IMR-90 (cell line): ENCODE data around the gene MXRA8. TPM values are rescaled to one million over a fixed set of nuclear protein-coding genes. Genes with fewer than 3 reads are reported as not detected.

Experiments
- ATAC-seq: fragments of 200-7000 bp; cut with Tn5 transposase; 2 replicates; pipeline ENCODE4 v1.9.1; 2020; ENCODE audit warnings: low read depth, mild to moderate bottlenecking, moderate library complexity
- BruUV-seq: library from RNA; stranded (reverse); fragments of 400-500 nt; replicated peaks from 2 replicates; lab custom pipeline; 2021; lab: Mats Ljungman, UMichigan
- CTCF ChIA-PET: fragments of 300-600 bp; formaldehyde crosslinking; extraction: SDS; loops from one replicate; lab custom pipeline; 2021; ENCODE audit warnings: antibody characterized with exemption; lab: Yijun Ruan, JAX
- POLR2A ChIA-PET: fragments of 300-600 bp; sonication (Branson Sonifier 250); formaldehyde crosslinking; loops from one replicate; lab custom pipeline; 2022; ENCODE audit warnings: antibody characterized with exemption; ENCODE audit not compliant: unreplicated experiment; lab: Charles Lee
- DNase-seq: peaks from one replicate; pipeline ENCODE4 v3.0.0; 2013
- H2AFZ ChIP-seq: replicated peaks from 2 replicates; pipeline ENCODE3; 2013; ENCODE audit warnings: low read length, mild to moderate bottlenecking; ENCODE audit not compliant: poor library complexity
- H2AK5ac ChIP-seq: 2 replicates; pipeline ENCODE4 v1.6.1; 2013; ENCODE audit warnings: low read depth, low read length, inconsistent platforms
- H2AK9ac ChIP-seq: replicated peaks from 2 replicates; pipeline ENCODE3; 2013; ENCODE audit warnings: mild to moderate bottlenecking, low read depth, low read length, moderate library complexity; ENCODE audit not compliant: poor library complexity
- H2BK120ac ChIP-seq: 2 replicates; pipeline ENCODE4 v1.6.1; 2013; ENCODE audit warnings: low read depth, low read length, inconsistent platforms
- H2BK15ac ChIP-seq: 3 replicates; pipeline ENCODE4 v1.6.1; 2013; ENCODE audit warnings: low read depth, low read length, inconsistent platforms
- H2BK20ac ChIP-seq: 2 replicates; pipeline ENCODE4 v1.6.1; 2013; ENCODE audit warnings: low read depth, mild to moderate bottlenecking, inconsistent platforms, low read length, moderate library complexity
- H2BK5ac ChIP-seq: 2 replicates; pipeline ENCODE4 v1.6.1; 2013; ENCODE audit warnings: mild to moderate bottlenecking, low read depth, low read length, inconsistent platforms; ENCODE audit not compliant: poor library complexity, severe bottlenecking
- H3K14ac ChIP-seq: replicated peaks from 2 replicates; pipeline ENCODE4 v1.6.1; 2013; ENCODE audit warnings: low read depth, low read length, inconsistent platforms
- H3K18ac ChIP-seq: 2 replicates; pipeline ENCODE4 v1.6.1; 2013; ENCODE audit warnings: low read depth, low read length, control low read depth
- H3K23ac ChIP-seq: 2 replicates; pipeline ENCODE4 v1.6.1; 2013; ENCODE audit warnings: low read depth, low read length, inconsistent platforms
- H3K27ac ChIP-seq: 2 replicates; pipeline ENCODE4 v1.5.1; 2013; ENCODE audit warnings: mild to moderate bottlenecking, control low read depth, low read length; ENCODE audit not compliant: insufficient read depth
- H3K27me3 ChIP-seq: 2 replicates; pipeline ENCODE4 v1.6.1; 2013; ENCODE audit warnings: low read length; ENCODE audit not compliant: control insufficient read depth, insufficient read depth
- H3K36me3 ChIP-seq: 2 replicates; pipeline ENCODE4 v1.6.1; 2013; ENCODE audit warnings: low read length, mixed read lengths; ENCODE audit not compliant: control insufficient read depth, insufficient read depth
- H3K4ac ChIP-seq: 2 replicates; pipeline ENCODE4 v1.6.1; 2013; ENCODE audit warnings: low read depth, low read length, inconsistent platforms
- H3K4me1 ChIP-seq: 2 replicates; pipeline ENCODE4 v1.6.1; 2013; ENCODE audit warnings: low read length, mixed read lengths; ENCODE audit not compliant: control insufficient read depth, insufficient read depth
- H3K4me2 ChIP-seq: 2 replicates; pipeline ENCODE4 v1.6.1; 2013; ENCODE audit warnings: low read depth, mild to moderate bottlenecking, control low read depth, low read length, moderate library complexity
- H3K4me3 ChIP-seq: 2 replicates; pipeline ENCODE4 v1.5.1; 2013; ENCODE audit warnings: low read depth, mild to moderate bottlenecking, control low read depth, low read length, moderate library complexity; ENCODE audit not compliant: insufficient read depth
- H3K56ac ChIP-seq: 2 replicates; pipeline ENCODE4 v1.6.1; 2013; ENCODE audit warnings: low read length, inconsistent platforms; ENCODE audit not compliant: insufficient read depth; ENCODE audit errors: extremely low read depth
- H3K79me1 ChIP-seq, 2 experiments: 2 replicates each; pipeline ENCODE4 v1.6.1; 2013; ENCODE audit warnings: low read length in 2 of 2, inconsistent platforms in 1 of 2, low read depth in 1 of 2
- H3K9ac ChIP-seq: 2 replicates; pipeline ENCODE4 v1.6.1; 2013; ENCODE audit warnings: low read depth, low read length, control low read depth
- H3K9me1 ChIP-seq: 2 replicates; pipeline ENCODE4 v1.6.1; 2013; ENCODE audit warnings: low read length, inconsistent platforms; ENCODE audit not compliant: insufficient read depth
- H3K9me3 ChIP-seq: 2 replicates; pipeline ENCODE4 v1.6.1; 2013; ENCODE audit warnings: low read length; ENCODE audit not compliant: control insufficient read depth, insufficient read depth
- H4K20me1 ChIP-seq: 2 replicates; pipeline ENCODE4 v1.6.1; 2013; ENCODE audit warnings: low read length, inconsistent platforms; ENCODE audit not compliant: insufficient read depth
- H4K5ac ChIP-seq: 2 replicates; pipeline ENCODE4 v1.6.1; 2013; ENCODE audit warnings: mild to moderate bottlenecking, low read depth, low read length, control low read depth
- H4K8ac ChIP-seq, 2 experiments: 2 replicates each; pipeline ENCODE4 v1.6.1; 2013; ENCODE audit warnings: low read depth in 2 of 2, low read length in 2 of 2, control low read depth in 1 of 2, inconsistent platforms in 1 of 2
- H4K91ac ChIP-seq: 2 replicates; pipeline ENCODE4 v1.6.1; 2013; ENCODE audit warnings: low read depth, low read length, inconsistent platforms; ENCODE audit not compliant: insufficient read depth
- FOS ChIP-seq: fragments of 150-350 bp; IDR thresholded peaks from 2 replicates; pipeline ENCODE4 v1.6.1; 2016; ENCODE audit warnings: low read depth, low read length
- WGBS, 2 experiments: methylation state at CpG; one replicate each; pipeline versions ENCODE4 v1.1.5 to v1.1.7; 2013; ENCODE audit warnings: missing lambda C conversion rate in 2 of 2; ENCODE audit not compliant: insufficient read length in 1 of 2; ENCODE audit errors: extremely low coverage in 2 of 2; 5-methylcytosine and 5-hydroxymethylcytosine counted together
- dilution Hi-C: fragments of 300-500 bp; cut with HindIII; formaldehyde crosslinking; loops from one replicate; pipeline ENCODE4 v1.14.3; 2018; ENCODE audit warnings: low sequenced_read_pairs; ENCODE audit not compliant: unreplicated experiment
- in situ Hi-C: fragments of 300-500 bp; cut with MboI; formaldehyde crosslinking; loops from 3 replicates; pipeline ENCODE4 v1.14.3; 2019; ENCODE audit warnings: low sequenced_read_pairs, inconsistent platforms, mixed read lengths
- intact Hi-C: fragments of 100-400 bp; cut with micrococcal nuclease; formaldehyde crosslinking; loops from 2 replicates; pipeline ENCODE4 v1.10.0; 2022
- polyA plus RNA-seq, 3 experiments: library from polyadenylated mRNA; depleted of rRNA; stranded (reverse); fragments of >200 nt; gene quantifications; 2 replicates each; pipeline ENCODE4 v1.2.3, GENCODE V29; 2012; ENCODE audit warnings: low replicate concordance in 1 of 3
- total RNA-seq: library from RNA; depleted of rRNA; stranded (reverse); fragments of >200 nt; gene quantifications from 2 replicates; pipeline ENCODE4 v1.2.3, GENCODE V29; 2012

The MXRA8 gene
- total and polyA plus RNA-seq, 2 of the 4 experiments (the other 2 are of a cell fraction), result 92.5 to 469 TPM

DNA sequence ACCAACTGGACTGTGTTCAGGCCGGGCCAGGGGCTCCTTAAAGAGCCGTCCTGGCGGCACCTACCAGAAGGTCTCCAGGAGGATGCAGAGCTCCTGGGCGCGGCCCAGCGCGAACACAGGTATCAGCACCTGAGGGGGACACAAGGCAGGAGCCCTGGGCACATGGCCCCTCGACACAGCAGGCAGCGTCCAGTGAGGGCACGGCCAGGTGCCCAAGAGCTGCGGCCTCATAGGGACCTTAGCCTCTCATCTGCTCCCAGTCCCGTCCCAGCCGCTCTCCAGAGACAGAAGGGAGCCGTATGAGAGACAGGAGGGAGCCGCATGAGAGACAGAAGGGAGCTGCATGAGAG lies 44.1 kb downstream of the MXRA8 start:
- Histone ChIP-seq H3K9me3 (no peaks in the 10 kb centered on the region), H3K18ac (no peak overlapping the region), H3K27me3 (no peaks in the 10 kb centered on the region), H3K4me1 (peaks cover 14% of the 10 kb centered on the region), H3K79me1 (peaks cover 16 to 58% of the 10 kb centered on the region in 2 experiments), H3K4ac (no peak overlapping the region), H2AK9ac (no peak overlapping the region), H3K4me2 (no peak overlapping the region), H3K56ac (no peak overlapping the region), H4K91ac (no peak overlapping the region), H2BK120ac (no peak overlapping the region), H4K8ac (no peak overlapping the region), H4K20me1 (peaks cover 55% of the 10 kb centered on the region), H2BK5ac (no peak overlapping the region), H3K4me3 (no peak overlapping the region), H2BK20ac (no peak overlapping the region), H3K14ac (no peak overlapping the region), H2AFZ (no peak overlapping the region), H3K27ac (no peak overlapping the region), H3K23ac (no peak overlapping the region), H3K36me3 (peaks cover 67% of the 10 kb centered on the region), H2BK15ac (no peak overlapping the region), H4K5ac (no peak overlapping the region), H3K9me1 (peaks cover 4% of the 10 kb centered on the region), H3K9ac (no peak overlapping the region), H2AK5ac (no peak overlapping the region)
- no TSS peak for BruUV-seq
- in situ Hi-C loops, result no loop called here
- ChIA-PET POLR2A (no interaction called here), CTCF (no interaction called here)
- DNase-seq (no peak), ATAC-seq (no peak)
- TF ChIP-seq FOS, result no peak
- intact Hi-C loops, result no loop called here
- dilution Hi-C loops, result no loop called here
- 99% methylated on average over 10 of the region's 15 CpGs; no CpG with 5 or more reads in 1 of the 2 experiments for WGBS, 2 experiments
